Stimulated activated CD8-positive, alpha-beta memory T cell treated with anti-CD3 and anti-CD28 coated beads, Interleukin-2, amount 100 ng/mL, for 1 hour (primary cell): ENCODE data around the gene RNU1-1.
"Not testable (repeated sequence)": the region's sequence is repeated elsewhere in the genome, so short reads cannot be mapped to it uniquely, and the experiment has no call there.

Source experiments
- DNase-seq, 2 donors: peaks; one replicate each; pipeline ENCODE4 v3.0.0-alpha.2; 2020; ENCODE audit warnings: low read depth in 2 of 2

Gene RNU1-1

GRCh38 chr1:16493731-16494130 is 20.4 kb downstream of the RNU1-1 start:
- DNase-seq = not testable (repeated sequence)

- DNase-seq = not testable (repeated sequence)
Measured at GRCh38 chr1:16492937-16493336, 21.1 kb downstream of the RNU1-1 start.

- DNase-seq = no peak
Measured at GRCh38 chr1:16491056-16491675, 22.9 kb downstream of the RNU1-1 start.

DNA sequence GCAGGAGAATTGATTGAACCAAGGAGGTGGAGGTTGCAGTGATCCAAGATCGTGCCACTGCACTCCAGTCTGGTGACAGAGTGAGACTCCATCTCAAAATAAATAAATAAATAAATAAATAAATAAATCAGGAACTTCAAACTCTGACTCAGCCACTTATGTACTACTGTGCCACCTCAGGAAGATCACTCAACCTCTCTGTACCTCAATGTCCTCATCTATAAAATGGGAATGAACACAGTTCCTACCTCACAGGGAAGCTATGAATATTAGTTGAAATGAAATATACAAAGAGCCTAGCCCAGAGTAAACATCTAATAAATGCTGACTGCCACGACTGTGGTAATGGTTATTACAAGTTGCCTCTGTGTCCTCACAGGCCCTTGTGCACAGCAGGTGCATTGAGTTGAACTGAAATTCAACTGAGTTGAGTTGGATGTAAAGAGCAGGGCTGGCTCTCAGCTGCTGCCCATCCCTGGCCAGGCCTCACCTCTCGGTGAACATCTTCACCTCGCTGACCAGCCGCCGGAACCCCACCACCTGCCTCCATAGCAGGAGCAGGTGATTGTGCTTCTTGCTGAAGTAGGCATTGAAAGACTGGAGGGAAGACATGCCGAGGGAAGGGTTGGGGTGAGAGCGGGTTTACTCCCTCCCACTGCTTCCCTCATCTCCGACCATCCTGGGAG is 24.7 kb downstream of the RNU1-1 start:
- DNase-seq = not testable (repeated sequence)

GRCh38 chr1:16487011-16487410 is 27.1 kb downstream of the RNU1-1 start:
- DNase-seq = not testable (repeated sequence)

GRCh38 chr1:16486316-16486715 is 27.8 kb downstream of the RNU1-1 start:
- DNase-seq = not testable (repeated sequence)

- DNase-seq = no peak
Measured at GRCh38 chr1:16484931-16485330, 29.2 kb downstream of the RNU1-1 start.

- DNase-seq = no peak
Measured at GRCh38 chr1:16484501-16484835, 29.6 kb downstream of the RNU1-1 start.

- not testable (repeated sequence) for DNase-seq
Measured at GRCh38 chr1:16483639-16484500, 30.2 kb downstream of the RNU1-1 start.

GRCh38 chr1:16483146-16483545 is 30.9 kb downstream of the RNU1-1 start:
- not testable (repeated sequence) for DNase-seq

- no peak for DNase-seq
Measured at GRCh38 chr1:16478091-16478490, 36.0 kb downstream of the RNU1-1 start.

DNA sequence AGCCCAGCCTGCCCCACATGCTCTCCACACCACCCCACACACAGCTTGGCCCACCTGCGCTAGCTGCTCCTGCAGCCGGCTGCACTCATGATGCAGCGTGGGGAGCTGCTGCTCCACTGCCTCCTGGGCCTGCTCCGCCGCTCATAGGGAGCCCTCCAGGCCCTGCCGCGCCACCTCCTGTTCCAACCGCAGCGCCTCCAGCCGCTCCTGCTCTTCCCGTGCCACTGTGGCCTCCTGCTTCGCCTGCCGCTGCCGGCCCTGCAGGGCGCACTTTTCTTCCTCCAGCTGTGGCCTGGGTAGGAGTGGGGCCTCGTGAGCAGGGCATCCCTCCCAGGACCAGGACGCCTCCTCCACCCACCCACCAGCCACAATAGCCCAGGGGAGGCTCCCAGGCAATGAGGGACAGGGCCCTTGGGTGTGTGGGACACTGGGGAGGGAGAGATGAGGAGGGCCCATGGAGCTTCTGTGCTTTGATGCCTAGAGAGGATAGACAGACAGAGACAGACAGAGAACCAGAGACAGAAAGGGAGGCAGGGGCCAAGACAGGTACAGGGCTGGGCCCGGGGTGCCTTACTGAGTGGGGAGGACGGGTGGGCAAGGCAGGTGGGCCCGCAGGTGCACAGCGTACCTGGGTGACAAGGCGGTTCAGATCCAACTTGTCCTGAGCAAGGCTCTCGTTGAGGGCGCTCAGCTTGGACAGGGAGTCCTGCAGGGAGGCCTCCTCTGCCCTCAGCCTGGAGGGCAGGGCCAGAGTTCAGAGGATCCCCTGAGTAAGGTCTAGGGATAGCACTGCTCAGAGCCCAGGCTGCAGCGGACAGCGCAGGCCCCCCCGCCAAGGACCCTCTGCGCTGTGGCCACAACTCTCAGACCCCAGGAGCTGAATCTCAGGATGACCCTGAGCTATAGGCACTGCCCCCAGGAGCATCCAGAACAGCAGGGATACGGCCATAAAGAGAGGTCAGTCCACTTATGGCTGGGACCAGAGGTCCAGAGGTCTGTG is 38.0 kb downstream of the RNU1-1 start:
- not testable (repeated sequence) for DNase-seq

- not testable (repeated sequence) for DNase-seq
Measured at GRCh38 chr1:16474891-16475290, 39.2 kb downstream of the RNU1-1 start.

- DNase-seq = no peak
Measured at GRCh38 chr1:16474166-16474800, 39.8 kb downstream of the RNU1-1 start.

DNA sequence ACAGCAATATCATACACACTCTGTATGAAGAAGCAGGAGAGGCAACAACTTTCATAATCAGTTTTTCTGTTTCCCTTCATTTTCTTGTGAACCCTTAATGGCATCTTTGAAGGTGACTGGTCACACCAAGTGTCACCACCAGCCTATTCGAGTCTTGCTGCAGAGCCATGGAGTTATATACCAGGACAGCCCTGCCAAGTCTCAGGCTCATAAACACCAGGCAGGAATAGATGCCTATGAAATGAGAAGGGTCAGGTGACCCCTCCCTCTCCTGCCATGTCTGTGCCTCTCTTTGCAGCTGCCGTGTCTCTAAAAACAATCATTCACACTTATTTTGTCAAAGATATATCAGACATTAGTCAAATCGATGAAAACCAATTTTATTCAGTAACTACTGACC is 45.5 kb downstream of the RNU1-1 start:
- DNase-seq = no peak

DNA sequence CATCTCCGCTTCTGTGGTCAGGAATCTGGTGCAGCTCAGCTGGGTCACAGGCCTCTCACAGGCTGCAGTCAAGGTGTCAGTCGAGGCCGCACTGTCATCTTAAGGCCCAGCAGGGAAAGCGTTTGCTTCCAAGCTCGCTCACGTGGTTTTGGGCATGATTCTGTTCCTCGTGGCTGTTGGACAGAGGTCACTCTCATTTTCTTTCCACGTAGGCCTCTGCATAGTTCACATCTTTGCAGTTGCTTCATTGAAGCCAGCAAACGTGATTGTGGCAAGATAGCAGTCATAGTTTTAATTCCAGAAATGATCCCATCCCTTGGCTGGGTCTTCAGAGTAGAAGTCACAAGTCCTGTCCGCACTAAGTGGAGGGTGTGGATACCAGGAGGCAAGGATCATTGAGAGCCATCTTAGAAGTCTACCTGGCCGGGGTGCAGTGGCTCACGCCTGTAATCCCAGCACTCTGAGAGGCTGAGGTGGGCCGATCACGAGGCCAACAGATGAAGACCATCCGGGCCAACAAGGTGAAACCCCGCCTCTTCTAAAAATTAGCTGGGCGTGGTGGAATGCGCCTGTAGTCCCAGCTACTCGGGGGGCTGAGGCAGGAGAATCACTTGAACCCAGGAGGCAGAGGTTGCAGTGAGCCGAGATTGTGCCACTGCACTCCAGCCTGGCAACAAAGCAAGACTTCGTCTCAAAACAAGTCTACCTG is 49.0 kb downstream of the RNU1-1 start:
- DNase-seq = no peak
